SU-DHL-6 (cell line): ENCODE results near the gene STK16.

Experiments
- CTCF ChIP-seq: fragments of 200-600 bp; sonication (generic); IDR thresholded peaks from one replicate; pipeline ENCODE4 v1.5.1; 2017; ENCODE audit warnings: antibody characterized with exemption, mild to moderate bottlenecking, low read length, moderate library complexity; ENCODE audit not compliant: insufficient read depth, poor library complexity, severe bottlenecking
- EZH2phosphoT487 ChIP-seq: fragments of 200-600 bp; sonication (generic), shearing (Covaris generic); conservative IDR thresholded peaks from 2 replicates; pipeline ENCODE4 v1.6.1; 2018; ENCODE audit warnings: mild to moderate bottlenecking, antibody characterized with exemption, low read length, moderate library complexity, mixed read lengths

- no peak for TF ChIP-seq CTCF
- no peak for TF ChIP-seq EZH2phosphoT487
Observed at GRCh38 chr2:219234331-219234730, 10.9 kb upstream of the STK16 start.
